Measurements from ENCODE around the gene DZANK1.
"Not testable (repeated sequence)": the region's sequence is repeated elsewhere in the genome, so short reads cannot be mapped to it uniquely, and the experiment has no call there.

The DZANK1 gene

GRCh38 chr20:18436847-18437246, 30.0 kb downstream of the DZANK1 start:
- no peak for DNase-seq

- no peak for DNase-seq
Observed at GRCh38 chr20:18431206-18431605, 35.6 kb downstream of the DZANK1 start.

GRCh38 chr20:18430172-18430826, 36.5 kb downstream of the DZANK1 start:
- no peak for DNase-seq

- DNase-seq: no peak
Observed at GRCh38 chr20:18428490-18429173, 38.2 kb downstream of the DZANK1 start.

- DNase-seq: no peak
Observed at GRCh38 chr20:18427214-18427613, 39.6 kb downstream of the DZANK1 start.

GRCh38 chr20:18421608-18422007, 45.2 kb downstream of the DZANK1 start:
- DNase-seq: no peak

- DNase-seq: no peak
Observed at GRCh38 chr20:18416486-18416885, 50.3 kb downstream of the DZANK1 start.

- DNase-seq: no peak
Observed at GRCh38 chr20:18414140-18414539, 52.7 kb downstream of the DZANK1 start.

- DNase-seq: no peak
Observed at GRCh38 chr20:18412221-18412901, 54.5 kb downstream of the DZANK1 start.

- no peak for DNase-seq
Observed at GRCh38 chr20:18405826-18406225, 61.0 kb downstream of the DZANK1 start.

- no peak for DNase-seq
Observed at GRCh38 chr20:18404172-18404571, 62.7 kb downstream of the DZANK1 start.

- DNase-seq: no peak
Observed at GRCh38 chr20:18403269-18403668, 63.6 kb downstream of the DZANK1 start.

- no peak for DNase-seq
Observed at GRCh38 chr20:18401305-18401704, 65.5 kb downstream of the DZANK1 start.

- no peak for DNase-seq
Observed at GRCh38 chr20:18400460-18400859, 66.4 kb downstream of the DZANK1 start.

GRCh38 chr20:18398713-18399112, 68.1 kb downstream of the DZANK1 start:
- not testable (repeated sequence) for DNase-seq

- no peak for DNase-seq
Observed at GRCh38 chr20:18397030-18397429, 69.8 kb downstream of the DZANK1 start.

- no peak for DNase-seq
Observed at GRCh38 chr20:18395544-18395943, 71.3 kb downstream of the DZANK1 start.

- no peak for DNase-seq
Observed at GRCh38 chr20:18394363-18394762, 72.5 kb downstream of the DZANK1 start.

GRCh38 chr20:18391686-18392085, 75.1 kb downstream of the DZANK1 start:
- no peak for DNase-seq

GRCh38 chr20:18390201-18390600, 76.6 kb downstream of the DZANK1 start:
- DNase-seq: no peak

- DNase-seq: no peak
Observed at GRCh38 chr20:18388860-18389259, 78.0 kb downstream of the DZANK1 start.

GRCh38 chr20:18380908-18381529, 85.8 kb downstream of the DZANK1 start:
- DNase-seq: no peak

- DNase-seq: no peak
Observed at GRCh38 chr20:18377896-18378481, 88.8 kb downstream of the DZANK1 start.
